Activated naive CD4-positive, alpha-beta T cell treated with anti-CD3 and anti-CD28 coated beads, Interleukin-2, amount 50 U/mL, for 72 hours (primary cell): ENCODE data around the gene HYAL3. TPM values are rescaled to one million over a fixed set of nuclear protein-coding genes. Genes with fewer than 3 reads are reported as not detected.
A peak's percentile ranks its signal among the peaks of the same experiment; 100 is the strongest.
"Not testable (repeated sequence)": the region's sequence is repeated elsewhere in the genome, so short reads cannot be mapped to it uniquely, and the experiment has no call there.

Experiments used
- ATAC-seq, 2 donors: fragments of 150-1000 bp; cut with Tn5 transposase; 2 replicates each; pipeline ENCODE4 v1.10.0; 2021; ENCODE audit warnings: mild to moderate bottlenecking in 2 of 2, moderate library complexity in 2 of 2
- DNase-seq, 2 donors: peaks; one replicate each; pipeline ENCODE4 v3.0.0; 2021 to 2022; ENCODE audit warnings: low spot score in 2 of 2
- H3K27ac Mint-ChIP-seq, 2 donors: one replicate each; pipeline ENCODE4 v1.8.0; 2022; ENCODE audit warnings: mild to moderate bottlenecking in 2 of 2, mixed read lengths in 2 of 2
- H3K36me3 Mint-ChIP-seq, 2 donors: one replicate each; pipeline ENCODE4 v1.8.0; 2022; ENCODE audit warnings: mixed read lengths in 2 of 2
- H3K9me3 Mint-ChIP-seq, 2 donors: one replicate each; pipeline ENCODE4 v1.8.0; 2022; ENCODE audit warnings: mixed read lengths in 2 of 2
- total RNA-seq, 2 donors: library from RNA; stranded (reverse); gene quantifications; one replicate each; pipeline ENCODE4 v1.2.3, GENCODE V29; 2022

The HYAL3 gene
- total RNA-seq, 2 donors from 2014 or later = 4.3 to 6.6 TPM

DNA sequence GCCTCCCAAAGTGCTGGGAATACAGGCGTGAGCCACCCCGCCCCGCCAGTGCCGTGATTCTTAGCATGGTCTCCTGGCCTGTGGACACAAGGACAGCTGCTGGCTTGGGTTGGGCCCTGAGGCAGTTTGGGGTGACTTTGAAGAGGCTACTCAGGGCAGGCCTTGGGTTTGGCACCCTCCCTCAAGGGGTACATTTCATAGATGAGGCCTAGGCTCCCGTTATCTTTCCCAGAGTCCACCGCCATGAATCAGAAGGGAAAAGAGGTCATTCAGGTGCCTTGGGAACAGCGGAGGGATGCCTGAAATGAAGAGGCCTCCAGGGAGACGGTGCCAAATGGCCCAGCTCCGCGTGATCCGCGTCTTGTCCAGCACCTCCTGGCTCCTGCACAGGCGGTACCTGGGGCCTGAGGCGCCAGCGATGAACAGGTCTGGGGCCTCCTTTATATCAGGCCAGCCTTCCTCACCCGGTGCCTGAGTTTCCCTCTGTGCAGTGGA, 53.9 kb downstream of the HYAL3 start:
- Mint-ChIP-seq H3K27ac (peak overlapping the region; percentile 87 to 90), H3K9me3 (no peaks in the 10 kb centered on the region), H3K36me3 (peaks cover 0 to 9% of the 10 kb centered on the region in 2 donors)
- ATAC-seq (no peak), DNase-seq (no peak)

DNA sequence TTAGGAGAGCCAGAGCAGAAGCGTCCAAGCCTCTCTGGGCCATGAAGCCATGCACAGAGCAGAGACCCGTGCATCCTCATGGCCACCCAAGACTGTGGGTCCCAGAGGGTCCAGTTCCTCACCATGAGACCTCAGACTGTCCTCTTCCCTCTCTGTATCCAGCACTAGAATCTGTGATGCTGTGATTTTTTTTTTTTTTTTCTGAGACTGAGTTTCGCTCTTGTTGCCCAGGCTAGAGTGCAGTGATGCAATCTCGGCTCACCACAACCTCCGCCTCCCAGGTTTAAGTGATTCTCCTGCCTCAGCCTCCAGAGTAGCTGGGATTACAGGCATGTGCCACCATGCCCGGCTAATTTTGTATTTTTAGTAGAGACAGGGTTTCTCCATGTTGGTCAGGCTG, 54.4 kb downstream of the HYAL3 start:
- H3K9me3 Mint-ChIP-seq, DNase-seq, H3K36me3 Mint-ChIP-seq, ATAC-seq: not testable (repeated sequence)
- peak overlapping the region; percentile 87 to 90 for H3K27ac Mint-ChIP-seq

DNA sequence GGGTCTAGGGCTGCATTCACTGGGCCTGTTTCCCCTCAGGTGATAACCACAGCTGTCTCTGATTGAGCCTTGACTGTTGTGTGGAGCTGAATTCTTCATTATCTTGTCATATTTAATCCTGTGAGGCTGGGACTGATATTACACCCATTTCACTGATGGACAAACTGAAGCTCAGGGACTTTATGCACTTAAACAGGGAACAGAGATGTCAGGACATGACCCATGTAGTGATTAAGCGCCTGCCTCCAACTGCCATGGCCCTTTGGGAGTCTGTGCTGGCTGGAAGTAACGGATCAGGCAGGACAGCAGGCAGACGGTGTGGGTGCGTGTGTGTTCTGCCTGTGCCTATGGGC, 55.7 kb downstream of the HYAL3 start:
- H3K9me3 Mint-ChIP-seq = no peaks in the 10 kb centered on the region
- peak overlapping the region; percentile 75 to 90 for H3K27ac Mint-ChIP-seq
- ATAC-seq = no peak
- peaks cover 6 to 13% of the 10 kb centered on the region in 2 donors for H3K36me3 Mint-ChIP-seq
- no peak for DNase-seq

DNA sequence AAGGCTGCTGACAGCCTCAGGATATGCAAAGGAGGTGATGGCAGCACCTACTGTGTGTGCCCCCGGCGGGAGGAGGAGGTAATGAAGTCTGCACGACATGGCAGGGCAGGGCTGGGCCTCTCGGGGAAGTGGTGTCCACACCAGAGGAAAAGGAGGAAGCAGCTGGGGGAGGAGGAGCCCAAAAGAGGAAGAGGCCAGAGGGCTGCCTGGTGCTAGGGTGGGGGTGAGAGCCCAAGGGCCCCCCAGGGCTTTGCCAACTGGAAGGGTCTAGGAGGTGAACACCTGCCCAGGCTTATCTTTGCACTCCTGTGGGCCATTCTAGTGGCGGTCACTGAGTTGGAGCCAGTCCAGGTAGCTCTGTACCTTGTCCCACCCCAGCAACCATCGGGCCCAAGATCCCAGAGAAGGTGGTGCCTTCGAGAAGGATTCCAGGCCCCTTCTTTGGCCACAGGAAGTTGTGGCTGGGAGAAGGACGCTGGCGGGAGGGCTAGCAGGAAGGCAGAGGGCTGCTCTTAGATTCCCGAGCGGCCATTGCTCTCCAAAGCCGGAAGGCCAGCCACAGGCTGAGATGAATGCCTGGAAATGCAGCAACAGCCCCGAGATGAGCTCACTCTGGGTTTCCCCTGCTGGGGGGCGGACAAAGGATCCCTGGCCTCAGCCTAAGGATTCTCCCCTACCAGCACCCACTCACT, 56.2 kb downstream of the HYAL3 start:
- DNase-seq = peak in 1 of 2 donors; percentile 77
- peak in 1 of 2 donors; percentile 27 for ATAC-seq
- H3K9me3 Mint-ChIP-seq = no peaks in the 10 kb centered on the region
- H3K36me3 Mint-ChIP-seq = peaks cover 6 to 15% of the 10 kb centered on the region in 2 donors
- peak overlapping the region; percentile 90 to 97 for H3K27ac Mint-ChIP-seq

Other genes starting within 250 kb of the HYAL3 start
- 100 to 1,000 TPM; 159 to 182 TPM for gene RBM5, start 210.5 kb downstream of the HYAL3 start, total RNA-seq
- gene SEMA3F, start 144.1 kb downstream of the HYAL3 start, total RNA-seq = under 1 TPM; 0.32 to 0.54 TPM
- not detected for gene GNAT1, start 107.8 kb downstream of the HYAL3 start, total RNA-seq
- not detected for gene SLC38A3, start 94.1 kb downstream of the HYAL3 start, total RNA-seq
- gene GNAI2, start 63.2 kb downstream of the HYAL3 start, total RNA-seq = 100 to 1,000 TPM; 313 to 349 TPM
- gene SEMA3B, start 30.3 kb downstream of the HYAL3 start, total RNA-seq = 1 to 10 TPM in 1 of 2 donors, under 1 TPM in 1; 0.77 to 4.1 TPM
- gene LSMEM2, start 20.3 kb downstream of the HYAL3 start, total RNA-seq = not detected
- 100 to 1,000 TPM in 1 of 2 donors, 10 to 100 TPM in 1; 63.8 to 100 TPM for gene IFRD2, start 7.0 kb downstream of the HYAL3 start, total RNA-seq
- 10 to 100 TPM; 19.4 to 26.0 TPM for gene NAA80, start within 50 bp of the HYAL3 start, total RNA-seq
- under 1 TPM in 1 of 2 donors, not detected in 1; 0.39 TPM for gene HYAL1, start 4.2 kb upstream of the HYAL3 start, total RNA-seq
- gene HYAL2, start 23.3 kb upstream of the HYAL3 start, total RNA-seq = 1 to 10 TPM; 4.2 to 6.1 TPM
- 10 to 100 TPM; 10.7 to 20.1 TPM for gene TUSC2, start 28.8 kb upstream of the HYAL3 start, total RNA-seq
- 10 to 100 TPM; 68.3 to 83.1 TPM for gene RASSF1, start 41.4 kb upstream of the HYAL3 start, total RNA-seq
- 1 to 10 TPM; 1.9 to 4.1 TPM for gene ZMYND10, start 46.3 kb upstream of the HYAL3 start, total RNA-seq
- gene NPRL2, start 51.4 kb upstream of the HYAL3 start, total RNA-seq = 10 to 100 TPM; 42.3 to 50.7 TPM
- gene CYB561D2, start 51.5 kb upstream of the HYAL3 start, total RNA-seq = 10 to 100 TPM; 18.1 to 34.3 TPM
- gene TMEM115, start 60.1 kb upstream of the HYAL3 start, total RNA-seq = 10 to 100 TPM; 10.9 to 15.1 TPM
- gene CACNA2D2, start 204.2 kb upstream of the HYAL3 start, total RNA-seq = 1 to 10 TPM; 2.4 to 3.0 TPM